GM23248 (cell line): ENCODE measurements around the gene GLG1.
"Not testable (repeated sequence)": the region's sequence is repeated elsewhere in the genome, so short reads cannot be mapped to it uniquely, and the experiment has no call there.

Experiments
- EZH2 ChIP-seq: fragments of 200-600 bp; sonication (generic); IDR thresholded peaks from 2 replicates; pipeline ENCODE4 v1.6.1; 2018; ENCODE audit warnings: antibody characterized with exemption, mild to moderate bottlenecking; ENCODE audit not compliant: insufficient read depth, poor library complexity, severe bottlenecking
- EZH2phosphoT487 ChIP-seq: fragments of 200-600 bp; sonication (generic); IDR thresholded peaks from 2 replicates; pipeline ENCODE4 v1.6.1; 2018; ENCODE audit warnings: antibody characterized with exemption, moderate library complexity, mild to moderate bottlenecking, low read depth; ENCODE audit not compliant: insufficient read depth

DNA sequence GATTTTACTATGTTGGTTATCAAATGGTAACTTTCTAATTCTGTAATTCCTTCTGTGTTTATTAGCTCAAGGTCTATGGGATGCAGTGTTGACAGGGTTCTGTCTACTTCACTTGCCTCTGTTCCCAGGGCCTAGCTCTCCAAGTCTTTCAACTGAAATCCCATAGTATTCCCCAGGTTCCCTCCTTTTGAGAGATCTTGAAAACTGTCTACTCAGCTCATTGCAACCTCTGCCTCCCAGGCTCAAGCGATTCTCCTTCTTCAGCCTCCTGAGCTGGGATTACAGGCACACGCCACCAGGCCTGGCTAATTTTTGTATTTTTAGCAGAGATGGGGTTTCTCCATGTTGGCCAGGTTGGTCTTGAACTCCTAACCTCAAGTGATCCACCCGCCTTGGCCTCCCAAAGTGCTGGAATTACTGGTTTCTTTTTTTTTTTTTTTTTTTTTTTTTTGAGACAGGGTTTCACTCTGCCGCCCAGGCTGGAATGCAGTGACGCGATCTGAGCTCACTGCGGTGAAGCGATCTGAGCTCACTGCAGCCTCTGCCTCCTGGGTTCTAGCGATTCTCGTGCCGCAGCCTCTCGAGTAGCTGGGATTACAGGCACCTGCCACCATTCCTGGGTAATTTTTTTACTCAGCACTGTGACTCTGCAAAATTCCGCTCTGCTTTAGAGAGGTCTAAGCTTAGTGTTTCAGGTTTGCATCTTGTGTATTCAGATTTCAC is 163.1 kb downstream of the GLG1 start:
- not testable (repeated sequence) for TF ChIP-seq EZH2phosphoT487, EZH2
